Rectal smooth muscle tissue (tissue), 1 donor: ENCODE results near the gene ZNF320.
"Not testable (repeated sequence)": the region's sequence is repeated elsewhere in the genome, so short reads cannot be mapped to it uniquely, and the experiment has no call there.

Experiments
- H3K27ac ChIP-seq: one replicate; pipeline ENCODE4 v1.7.0; 2013; ENCODE audit warnings: low read depth, low read length, inconsistent platforms
- H3K27me3 ChIP-seq: one replicate; pipeline ENCODE4 v1.7.0; 2013; ENCODE audit warnings: low read length; ENCODE audit not compliant: control insufficient read depth, insufficient read depth
- H3K36me3 ChIP-seq: one replicate; pipeline ENCODE4 v1.7.0; 2013; ENCODE audit warnings: low read length; ENCODE audit not compliant: control insufficient read depth, insufficient read depth
- H3K4me1 ChIP-seq: one replicate; pipeline ENCODE4 v1.7.0; 2013; ENCODE audit warnings: low read length; ENCODE audit not compliant: control insufficient read depth, insufficient read depth
- H3K4me3 ChIP-seq: one replicate; pipeline ENCODE4 v1.7.0; 2013; ENCODE audit warnings: low read length
- H3K9ac ChIP-seq: one replicate; pipeline ENCODE4 v1.7.0; 2013; ENCODE audit warnings: low read length

Gene ZNF320

DNA sequence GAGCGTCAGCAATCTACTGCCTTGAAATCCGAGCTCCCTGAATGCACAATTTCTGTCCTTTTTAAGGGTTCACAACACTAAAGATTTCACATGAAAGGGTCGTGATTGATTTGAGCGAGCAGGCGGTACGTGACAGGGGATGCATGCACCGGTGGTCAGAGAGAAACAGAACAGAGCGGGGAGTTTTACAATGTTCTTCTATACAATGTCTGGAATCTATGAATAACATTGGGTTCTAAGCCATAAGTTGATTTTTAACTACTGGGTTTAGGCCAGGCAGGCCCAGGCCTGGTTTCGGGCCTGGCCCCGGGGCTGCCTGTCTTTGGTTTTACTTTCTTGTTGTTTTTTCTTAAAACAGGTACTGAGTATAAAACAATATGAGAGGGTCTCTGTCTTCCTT, 1.2 kb upstream of the ZNF320 start:
- H3K4me1 ChIP-seq, H3K36me3 ChIP-seq, H3K27ac ChIP-seq, H3K4me3 ChIP-seq, H3K9ac ChIP-seq, H3K27me3 ChIP-seq: not testable (repeated sequence)

- Histone ChIP-seq H3K4me3 (peak overlapping the region; percentile 98), H3K27me3 (no peaks in the 10 kb centered on the region), H3K4me1 (peaks cover 3% of the 10 kb centered on the region), H3K27ac (peak overlapping the region; percentile 92), H3K36me3 (no peaks in the 10 kb centered on the region), H3K9ac (no peak overlapping the region)
Measured at GRCh38 chr19:52898101-52898500, 666 bp upstream of the ZNF320 start.

GRCh38 chr19:52896431-52897137, 851 bp downstream of the ZNF320 start:
- Histone ChIP-seq H3K4me1 (peaks cover 3% of the 10 kb centered on the region), H3K36me3 (no peaks in the 10 kb centered on the region), H3K27ac (peak overlapping the region; percentile 92), H3K27me3 (no peaks in the 10 kb centered on the region), H3K9ac (peak overlapping the region; percentile 63), H3K4me3 (peak overlapping the region; percentile 98)

GRCh38 chr19:52891336-52891735, 6.1 kb downstream of the ZNF320 start:
- no peak overlapping the region for H3K27ac ChIP-seq
- H3K27me3 ChIP-seq: no peaks in the 10 kb centered on the region
- no peak overlapping the region for H3K4me3 ChIP-seq
- H3K4me1 ChIP-seq: no peaks in the 10 kb centered on the region
- peaks cover 21% of the 10 kb centered on the region for H3K36me3 ChIP-seq
- H3K9ac ChIP-seq: no peak overlapping the region

GRCh38 chr19:52889931-52890330, 7.5 kb downstream of the ZNF320 start:
- H3K27ac ChIP-seq: no peak overlapping the region
- peaks cover 27% of the 10 kb centered on the region for H3K36me3 ChIP-seq
- H3K4me1 ChIP-seq: no peaks in the 10 kb centered on the region
- H3K9ac ChIP-seq: no peak overlapping the region
- H3K4me3 ChIP-seq: no peak overlapping the region
- H3K27me3 ChIP-seq: no peaks in the 10 kb centered on the region

DNA sequence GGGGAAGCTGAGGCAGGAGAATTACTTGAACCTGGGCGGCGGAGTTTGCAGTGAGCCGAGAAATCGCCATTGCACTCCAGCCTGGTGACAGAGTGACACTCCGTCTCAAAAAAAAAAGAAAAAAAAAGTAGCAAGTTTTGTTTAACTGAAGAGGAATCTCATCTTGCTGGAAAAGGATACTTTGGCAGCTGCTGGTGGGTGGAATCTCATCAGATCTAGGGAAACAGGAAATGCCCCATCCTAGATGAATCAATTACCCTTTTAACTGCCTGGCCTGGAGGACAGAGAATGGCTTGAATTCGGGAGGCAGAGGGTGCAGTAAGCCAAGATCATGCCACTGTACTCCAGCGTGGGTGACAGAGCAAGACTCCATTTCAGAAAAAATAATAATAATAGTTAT, 8.4 kb downstream of the ZNF320 start:
- peaks cover 35% of the 10 kb centered on the region for H3K36me3 ChIP-seq
- no peaks in the 10 kb centered on the region for H3K27me3 ChIP-seq
- no peaks in the 10 kb centered on the region for H3K4me1 ChIP-seq
- H3K4me3 ChIP-seq: no peak overlapping the region
- H3K9ac ChIP-seq: no peak overlapping the region
- H3K27ac ChIP-seq: no peak overlapping the region

- no peaks in the 10 kb centered on the region for H3K27me3 ChIP-seq
- H3K4me1 ChIP-seq: no peaks in the 10 kb centered on the region
- no peak overlapping the region for H3K9ac ChIP-seq
- no peak overlapping the region for H3K4me3 ChIP-seq
- H3K27ac ChIP-seq: no peak overlapping the region
- H3K36me3 ChIP-seq: peaks cover 44% of the 10 kb centered on the region
Measured at GRCh38 chr19:52880895-52881389, 16.5 kb downstream of the ZNF320 start.

GRCh38 chr19:52872996-52873395, 24.4 kb downstream of the ZNF320 start:
- H3K27me3 ChIP-seq, H3K9ac ChIP-seq, H3K36me3 ChIP-seq, H3K27ac ChIP-seq, H3K4me3 ChIP-seq, H3K4me1 ChIP-seq: not testable (repeated sequence)

GRCh38 chr19:52871466-52871865, 26.0 kb downstream of the ZNF320 start:
- H3K9ac ChIP-seq: no peak overlapping the region
- H3K36me3 ChIP-seq: no peaks in the 10 kb centered on the region
- no peak overlapping the region for H3K4me3 ChIP-seq
- H3K27me3 ChIP-seq: no peaks in the 10 kb centered on the region
- no peak overlapping the region for H3K27ac ChIP-seq
- no peaks in the 10 kb centered on the region for H3K4me1 ChIP-seq

DNA sequence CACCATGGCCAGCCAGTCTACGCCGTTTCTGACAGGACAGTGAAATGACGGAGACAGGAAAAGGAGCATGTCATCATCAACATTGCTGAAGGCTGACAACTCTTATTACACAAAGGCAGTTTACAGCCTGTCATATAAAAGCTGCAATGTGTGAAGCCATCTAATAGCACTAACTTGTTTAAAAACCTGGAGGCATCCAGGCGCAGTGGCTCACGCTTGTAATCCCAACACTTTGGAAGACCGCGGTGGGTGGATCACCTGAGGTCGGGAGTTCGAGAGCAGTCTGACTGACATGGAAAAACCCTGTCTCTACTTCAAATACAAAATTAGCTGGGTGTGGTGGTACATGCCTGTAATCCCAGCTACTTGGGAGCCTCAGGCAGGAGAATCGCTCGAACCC, 29.4 kb downstream of the ZNF320 start:
- H3K27ac ChIP-seq, H3K4me1 ChIP-seq, H3K27me3 ChIP-seq, H3K4me3 ChIP-seq, H3K9ac ChIP-seq, H3K36me3 ChIP-seq: not testable (repeated sequence)

GRCh38 chr19:52857378-52858191, 39.9 kb downstream of the ZNF320 start, which contains the start of gene ZNF468:
TSS of gene ZNF468 (minus strand) at chr19:52857619. CDS start at chr19:52854272, 3,347 bp downstream.
- Histone ChIP-seq H3K9ac (peak within 1 kb of the TSS; percentile 77), H3K4me3 (peak within 1 kb of the TSS; percentile 91)
- H3K36me3 ChIP-seq, H3K27me3 ChIP-seq, H3K4me1 ChIP-seq, H3K27ac ChIP-seq: not testable (repeated sequence)

DNA sequence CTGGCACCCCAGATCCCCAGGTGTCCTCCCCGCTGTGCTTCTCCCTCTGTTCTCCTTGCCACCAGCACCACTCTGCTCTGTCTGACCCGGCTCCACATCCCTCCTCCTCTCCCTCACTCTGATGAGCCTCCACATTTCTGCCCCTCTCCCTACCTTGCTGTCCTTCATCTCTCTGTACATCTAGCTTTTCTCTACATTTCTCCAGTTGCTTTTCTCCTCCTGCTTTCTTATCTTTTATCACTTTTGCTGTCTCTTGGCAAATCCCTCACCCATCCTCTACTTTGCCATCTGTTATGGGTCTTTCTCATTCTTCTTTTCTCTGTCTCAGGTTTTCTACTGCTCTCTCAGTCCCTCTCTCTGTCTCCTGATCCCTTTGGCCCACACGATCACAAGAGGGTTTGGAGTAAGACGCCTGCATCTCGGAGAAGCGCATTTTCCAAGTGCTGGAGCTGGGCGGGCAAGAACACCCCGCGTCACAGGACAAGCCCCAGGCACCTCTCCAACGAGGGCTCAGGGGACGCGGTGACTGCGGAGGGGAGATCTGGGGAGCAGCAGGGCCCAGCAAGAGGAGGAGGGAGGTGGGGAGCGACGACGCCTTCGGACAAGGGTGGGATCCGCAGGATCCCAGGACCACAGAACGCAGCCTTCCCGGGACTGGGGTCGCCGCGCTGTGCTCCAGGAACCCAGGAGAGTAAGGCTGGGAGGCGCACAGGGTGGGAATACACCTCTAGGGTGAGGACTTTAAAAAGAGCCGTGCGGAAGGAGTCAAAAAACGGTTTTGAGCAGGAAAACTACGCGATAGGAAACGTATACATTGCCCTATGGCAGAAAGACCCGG, 40.7 kb downstream of the ZNF320 start:
- H3K4me3 ChIP-seq: peak overlapping the region; percentile 91
- H3K9ac ChIP-seq: peak overlapping the region; percentile 77
- H3K36me3 ChIP-seq, H3K4me1 ChIP-seq, H3K27ac ChIP-seq, H3K27me3 ChIP-seq: not testable (repeated sequence)
